CD4-positive, alpha-beta T cell treated with Interleukin-6 at 100 ng/mL for 8 hours (primary cell): ENCODE measurements around the gene POLD2.
A peak's percentile ranks its signal among the peaks of the same experiment; 100 is the strongest.

ENCODE experiments used
- DNase-seq: peaks from one replicate; pipeline ENCODE4 v3.0.0-alpha.2; 2020; ENCODE audit warnings: mixed read lengths, low spot score

POLD2 gene

DNA sequence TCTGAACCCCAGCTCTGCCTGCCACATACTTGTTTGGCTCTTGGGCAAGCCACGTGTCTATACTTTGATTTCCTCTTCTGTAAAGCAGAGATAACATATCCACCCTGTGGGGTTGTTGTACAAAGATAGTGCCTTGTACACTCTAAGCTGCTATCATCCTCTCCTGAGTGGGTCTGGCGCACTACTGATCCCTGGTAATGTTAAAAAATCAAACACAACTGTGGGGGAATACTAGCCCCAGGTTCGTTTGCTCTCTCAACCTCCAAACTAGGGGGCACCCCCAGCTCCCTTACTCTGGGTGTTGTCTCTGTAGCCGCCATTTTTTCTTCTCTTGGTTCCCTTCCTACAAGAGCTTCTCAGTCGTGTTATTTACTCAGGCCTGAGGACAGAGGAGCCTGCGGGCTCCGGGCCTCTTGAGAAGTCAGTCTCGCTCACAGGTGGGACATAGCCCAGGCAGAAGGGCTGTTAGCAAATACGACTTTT is 42.0 kb downstream of the POLD2 start:
- no peak for DNase-seq

DNA sequence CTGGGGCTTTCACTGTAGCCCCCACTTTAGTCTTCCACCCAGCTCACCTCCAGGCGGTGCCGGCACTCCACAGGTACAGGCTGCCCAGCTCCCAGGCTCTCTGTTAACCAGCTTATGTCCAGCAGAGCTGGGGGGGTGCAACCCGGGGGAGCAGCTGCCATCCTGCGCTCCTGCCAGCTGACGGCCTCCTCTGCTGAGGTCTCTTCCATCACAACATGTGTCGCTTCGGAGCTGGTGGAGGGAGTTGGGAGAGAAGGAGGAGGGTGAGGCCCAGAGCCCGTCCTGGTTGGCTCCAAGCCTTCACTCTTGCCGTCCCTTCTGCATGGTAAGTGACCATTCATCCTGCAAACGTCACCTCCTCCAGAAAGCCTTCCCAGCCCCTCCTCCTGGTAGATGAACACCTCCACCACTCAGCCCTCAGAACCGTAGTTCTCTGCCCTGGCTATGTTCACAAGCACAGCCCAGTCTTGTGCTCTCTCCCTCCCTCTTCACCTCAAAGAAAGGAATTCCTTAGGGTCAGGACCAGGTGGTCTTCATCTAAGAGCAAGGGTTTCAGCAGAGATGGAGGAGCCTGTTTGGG is 42.6 kb downstream of the POLD2 start:
- DNase-seq = no peak

DNA sequence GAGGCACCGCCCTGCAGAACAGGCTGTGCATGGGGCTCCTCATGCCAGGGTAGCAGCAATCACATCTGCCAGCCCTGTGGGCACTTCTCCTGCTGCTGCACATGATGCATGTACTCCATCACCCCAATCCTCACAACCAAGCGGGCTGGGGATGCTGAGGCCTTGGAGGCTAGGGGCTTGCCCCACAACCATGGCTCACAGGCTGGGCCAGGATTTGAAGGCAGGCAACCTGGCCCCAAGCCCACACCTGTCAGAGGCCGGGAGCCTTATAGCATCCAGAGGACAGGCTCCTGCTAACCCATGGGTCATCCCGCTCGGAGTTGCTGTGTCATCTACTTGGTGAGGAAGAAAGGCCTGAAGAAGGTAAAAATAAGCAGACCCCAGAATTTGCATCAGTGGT is 43.2 kb downstream of the POLD2 start:
- no peak for DNase-seq

DNA sequence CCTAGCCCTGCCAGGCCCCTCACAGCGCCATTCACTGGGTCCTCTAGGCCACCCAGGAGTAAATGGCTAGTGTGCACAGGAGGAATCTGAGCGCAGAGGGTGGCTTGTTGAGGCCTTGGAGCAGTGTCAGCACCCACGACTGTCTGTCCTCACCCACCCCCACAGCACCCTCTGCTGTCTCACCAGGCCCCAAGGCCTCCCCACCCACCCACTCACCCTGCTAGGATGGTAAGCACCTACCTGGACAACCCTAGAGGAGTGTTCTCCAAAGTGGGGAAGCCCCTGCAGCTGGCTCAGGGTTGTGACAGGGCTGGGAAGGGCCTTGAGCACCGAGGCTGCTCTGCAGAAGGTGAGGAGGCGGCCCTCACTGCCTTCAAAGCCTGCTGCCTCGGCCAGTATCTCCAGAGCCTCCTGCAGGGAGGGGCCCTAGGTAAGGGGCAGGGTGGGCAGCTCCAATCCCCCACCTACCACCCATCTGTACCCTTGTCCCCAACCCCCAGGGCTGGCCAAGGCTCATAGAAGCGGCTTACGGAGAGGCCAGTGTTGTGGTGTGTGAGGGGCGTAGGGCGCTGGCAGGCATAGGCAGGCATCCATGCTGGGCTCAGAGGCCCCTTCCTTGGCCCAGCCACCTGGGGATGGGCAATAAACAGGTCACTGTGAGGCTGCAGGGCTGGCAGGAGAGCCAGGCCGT is 43.9 kb downstream of the POLD2 start:
- DNase-seq = no peak

DNA sequence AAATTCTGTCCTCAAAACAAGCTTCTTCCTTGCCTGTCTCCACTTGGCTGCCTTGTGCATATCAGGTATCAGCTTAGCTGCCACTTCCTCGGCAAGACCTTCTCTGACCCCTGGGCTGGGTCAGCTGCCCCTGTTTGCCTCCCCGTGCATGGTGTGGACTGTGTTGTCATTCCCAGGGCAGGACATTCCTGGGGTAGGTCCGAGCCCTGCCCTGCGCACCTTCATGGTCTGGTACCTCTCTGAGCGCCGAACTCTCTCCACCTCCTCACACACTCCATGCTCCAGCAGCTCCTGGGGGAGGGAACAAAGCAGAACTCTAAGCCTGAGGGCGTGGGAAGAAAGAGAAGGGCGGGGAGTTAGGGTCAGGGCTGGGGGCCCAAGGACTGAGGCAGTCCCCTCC is 44.8 kb downstream of the POLD2 start:
- no peak for DNase-seq

GRCh38 chr7:44077681-44078091 is 45.7 kb downstream of the POLD2 start:
- no peak for DNase-seq

GRCh38 chr7:44077061-44077460 is 46.3 kb downstream of the POLD2 start:
- DNase-seq = no peak

- no peak for DNase-seq
Observed at GRCh38 chr7:44076101-44076895, 47.0 kb downstream of the POLD2 start.

GRCh38 chr7:44075296-44076075 is 47.9 kb downstream of the POLD2 start:
- DNase-seq = no peak

GRCh38 chr7:44074349-44074695 is 49.0 kb downstream of the POLD2 start:
- DNase-seq = no peak

DNA sequence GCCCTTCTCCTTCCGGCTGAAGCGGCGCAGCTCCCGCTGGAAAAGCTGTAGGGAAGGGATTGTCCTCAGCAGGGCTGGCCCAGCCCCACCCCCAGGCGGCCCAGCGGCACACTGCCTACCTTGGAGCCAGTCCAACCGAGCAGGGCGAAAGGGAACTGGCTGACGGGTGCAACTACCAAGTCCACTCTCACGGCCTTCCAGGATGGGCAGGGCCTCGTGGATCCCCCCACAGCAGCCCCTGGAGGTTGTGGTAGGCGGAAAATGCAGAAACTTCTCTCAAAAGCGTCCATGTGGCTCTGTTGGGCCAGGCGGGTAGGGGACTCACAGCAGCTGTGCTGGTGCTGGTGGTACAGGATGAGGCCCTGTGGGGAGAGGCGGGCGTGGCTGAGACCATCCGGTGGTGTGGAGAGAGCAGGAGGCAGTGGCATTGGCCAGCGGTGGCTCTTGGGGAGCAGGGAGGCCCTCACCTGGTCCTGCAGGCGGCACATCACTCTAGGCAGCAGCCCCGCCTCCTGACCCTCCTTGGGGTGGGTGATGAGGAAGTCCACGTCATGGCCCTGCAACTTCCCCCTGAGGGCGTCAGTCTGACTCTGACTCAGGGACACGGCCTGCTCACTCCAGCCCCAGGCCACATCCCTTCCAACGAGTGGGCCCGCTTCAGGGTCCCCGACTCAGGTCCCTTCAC is 49.5 kb downstream of the POLD2 start:
- no peak for DNase-seq

GRCh38 chr7:44072364-44073231 is 50.8 kb downstream of the POLD2 start:
- DNase-seq = peak; percentile 31

GRCh38 chr7:44071726-44072363 is 51.5 kb downstream of the POLD2 start:
- no peak for DNase-seq

DNA sequence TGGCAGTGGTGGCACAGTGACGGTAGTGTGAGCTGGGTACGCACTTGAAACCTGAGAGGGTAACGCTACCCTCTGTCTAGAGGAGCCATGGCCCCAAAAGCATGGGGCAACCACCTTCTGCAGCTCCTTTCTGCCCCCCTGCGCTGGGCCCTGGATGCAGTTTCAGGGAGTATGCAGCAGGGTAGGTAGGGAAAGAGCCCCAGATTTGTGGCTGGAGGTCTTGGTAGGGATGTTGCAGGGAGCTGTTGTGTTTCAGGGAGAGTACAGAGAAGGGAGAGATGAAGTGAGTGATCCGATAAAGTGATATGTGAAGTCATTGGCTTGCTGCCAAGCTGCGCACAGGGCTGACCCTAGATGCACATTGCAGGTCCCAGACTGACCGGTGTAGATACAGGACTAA is 55.3 kb downstream of the POLD2 start:
- no peak for DNase-seq

- DNase-seq = no peak
Observed at GRCh38 chr7:44067064-44067951, 56.0 kb downstream of the POLD2 start.

GRCh38 chr7:44066494-44067063 is 56.8 kb downstream of the POLD2 start:
- DNase-seq = no peak

- DNase-seq = no peak
Observed at GRCh38 chr7:44066111-44066460, 57.3 kb downstream of the POLD2 start.

- no peak for DNase-seq
Observed at GRCh38 chr7:44065431-44066110, 57.8 kb downstream of the POLD2 start, which contains the start of gene PGAM2. Gene PGAM2 (minus strand): TSS chr7:44065567. CDS start chr7:44065529, 38 bp downstream.
